ENCODE measurements around the gene TRIP13. TPM values are rescaled to one million over a fixed set of nuclear protein-coding genes. Genes with fewer than 3 reads are reported as not detected.

TRIP13 gene
- total and polyA plus RNA-seq, 2 experiments from 2014 or later = 42.5 to 44.8 TPM

- TF ChIP-seq ZNF462 (CRISPR knock-in tag; IDR thresholded peaks at IDR 0.05) (no peak), NANOG (IDR thresholded peaks at IDR 0.05; ENCODE audit: borderline replicate concordance) (no peak), ZNF331 (CRISPR knock-in tag; IDR thresholded peaks at IDR 0.05; ENCODE audit: low read depth) (no peak), STAT1 (IDR thresholded peaks at IDR 0.05; ENCODE audit: unreplicated experiment) (no peak)
These were observed 1.4 kb upstream of the TRIP13 start (continued) for GRCh38 chr5:891117-891836.

GRCh38 chr5:891837-892393, 769 bp upstream of the TRIP13 start:
- H3K27ac ChIP-seq (ENCODE audit: low read depth) = no peak overlapping the region
- TF ChIP-seq CTCF (conservative IDR thresholded peaks at IDR 0.05; ENCODE audit: low read depth in 2 of 2) (no peak), CREB1 (CRISPR knock-in tag; IDR thresholded peaks at IDR 0.05; ENCODE audit: low read depth) (no peak), POLR2AphosphoS5 (IDR thresholded peaks at IDR 0.05; ENCODE audit: low read depth) (no peak), EZH2 (IDR thresholded peaks at IDR 0.05; ENCODE audit: low read depth, unreplicated experiment) (no peak)

More at GRCh38 chr5:891837-892393, 769 bp upstream of the TRIP13 start:
- H3K27me3 ChIP-seq (ENCODE audit: insufficient read depth) = no peaks in the 10 kb centered on the region
- peaks cover 37% of the 10 kb centered on the region for H4K20me1 ChIP-seq (replicated peaks; ENCODE audit: insufficient read depth)
- H3K27ac Mint-ChIP-seq = peak overlapping the region; percentile 84
- H2AFZ ChIP-seq = peak overlapping the region; percentile 66; the same call in 1 of the 2 replicates
- H3K79me2 ChIP-seq (replicated peaks; ENCODE audit: insufficient read depth) = peaks cover 88% of the 10 kb centered on the region
- no peaks in the 10 kb centered on the region for H3K9me3 Mint-ChIP-seq
- peaks cover 62% of the 10 kb centered on the region for H3K36me3 ChIP-seq (ENCODE audit: insufficient read depth)
- ATAC-seq (peak; percentile 16), DNase-seq (ENCODE audit: low spot score) (no peak)
- H3K4me3 ChIP-seq = peak overlapping the region; percentile 92
- H3K36me3 Mint-ChIP-seq (ENCODE audit: low read depth) = peaks cover 85% of the 10 kb centered on the region
- peaks cover 14% of the 10 kb centered on the region; the same call in 1 of the 2 replicates for H3K4me1 ChIP-seq (ENCODE audit: insufficient read depth)
- H3K4me2 ChIP-seq = peak overlapping the region; percentile 95
- 0 out of 2 replicates have a peak, but pooled peaks cover 6% of the 10 kb centered on the region for H3F3A ChIP-seq (replicated peaks; ENCODE audit: low read depth)
- peaks cover 17% of the 10 kb centered on the region for H3K4me1 Mint-ChIP-seq
- H3K27me3 Mint-ChIP-seq (ENCODE audit: insufficient read depth, low read depth, poor library complexity) = peaks cover 8% of the 10 kb centered on the region
- peak overlapping the region; percentile 90 for H3K4me3 Mint-ChIP-seq
- H3K9me2 ChIP-seq (ENCODE audit: insufficient read depth) = no peaks in the 10 kb centered on the region
